ENCODE measurements around the gene ZNF469.

ZNF469 gene

GRCh38 chr16:88380099-88380498 is 2.7 kb upstream of the ZNF469 start:
- DNase-seq, result no peak

GRCh38 chr16:88380619-88381018 is 2.1 kb upstream of the ZNF469 start:
- DNase-seq, result no peak

GRCh38 chr16:88381820-88382451 is 823 bp upstream of the ZNF469 start:
- no peak for DNase-seq

- no peak for DNase-seq
Observed at GRCh38 chr16:88383401-88384221, 852 bp downstream of the ZNF469 start.

GRCh38 chr16:88384222-88385111 is 1.7 kb downstream of the ZNF469 start:
- DNase-seq, result no peak

- DNase-seq, result no peak
Observed at GRCh38 chr16:88385112-88385594, 2.4 kb downstream of the ZNF469 start.

- no peak for DNase-seq
Observed at GRCh38 chr16:88385831-88386815, 3.4 kb downstream of the ZNF469 start.

- DNase-seq, result no peak
Observed at GRCh38 chr16:88387180-88387765, 4.5 kb downstream of the ZNF469 start.

GRCh38 chr16:88387941-88388627 is 5.3 kb downstream of the ZNF469 start:
- DNase-seq, result no peak

- no peak for DNase-seq
Observed at GRCh38 chr16:88389191-88389590, 6.4 kb downstream of the ZNF469 start.

GRCh38 chr16:88389621-88390160 is 6.9 kb downstream of the ZNF469 start:
- DNase-seq, result no peak

GRCh38 chr16:88390265-88390664 is 7.5 kb downstream of the ZNF469 start:
- DNase-seq, result no peak

- no peak for DNase-seq
Observed at GRCh38 chr16:88390735-88391134, 8.0 kb downstream of the ZNF469 start.

GRCh38 chr16:88391144-88391850 is 8.5 kb downstream of the ZNF469 start:
- DNase-seq, result no peak

GRCh38 chr16:88392111-88392510 is 9.4 kb downstream of the ZNF469 start:
- no peak for DNase-seq

GRCh38 chr16:88392616-88393015 is 9.9 kb downstream of the ZNF469 start:
- no peak for DNase-seq

- DNase-seq, result no peak
Observed at GRCh38 chr16:88393034-88393433, 10.3 kb downstream of the ZNF469 start.

- DNase-seq, result no peak
Observed at GRCh38 chr16:88393571-88393970, 10.8 kb downstream of the ZNF469 start.

GRCh38 chr16:88394426-88394825 is 11.7 kb downstream of the ZNF469 start:
- no peak for DNase-seq
